Sigmoid colon (tissue), 7 donors: ENCODE data around the gene UBXN10. TPM values are rescaled to one million over a fixed set of nuclear protein-coding genes. Genes with fewer than 3 reads are reported as not detected.
A peak's percentile ranks its signal among the peaks of the same experiment; 100 is the strongest.

Source experiments
- DNase-seq: peaks from one replicate; pipeline ENCODE4 v3.0.0-alpha.2; 2019
- H3K27ac ChIP-seq, 4 donors: fragments of 200-600 bp; sonication (generic); one replicate each; pipeline ENCODE4 v1.5.1; 2016 to 2019; ENCODE audit warnings: mild to moderate bottlenecking in 1 of 4
- H3K27me3 ChIP-seq, 3 donors: fragments of 200-600 bp; sonication (generic); one replicate each; pipeline ENCODE4 v1.5.1; 2019; ENCODE audit warnings: mild to moderate bottlenecking in 1 of 3
- H3K36me3 ChIP-seq, 4 donors: fragments of 200-600 bp; sonication (generic); one replicate each; pipeline ENCODE4 v1.5.1; 2016 to 2019
- H3K4me1 ChIP-seq, 4 donors: fragments of 200-600 bp; sonication (generic); one replicate each; pipeline ENCODE4 v1.5.1; 2017 to 2019
- H3K4me3 ChIP-seq, 4 donors: fragments of 200-600 bp; sonication (generic); one replicate each; pipeline ENCODE4 v1.5.1; 2017 to 2019; ENCODE audit warnings: mild to moderate bottlenecking in 2 of 4, moderate library complexity in 1 of 4
- H3K9me3 ChIP-seq, 4 donors: fragments of 200-600 bp in 3 of 4; sonication (generic) in 3 of 4; one replicate each; pipeline versions ENCODE4 v1.5.1 to v1.6.1; 2013 to 2019
- EP300 ChIP-seq, 4 donors: sonication (generic); formaldehyde crosslinking; IDR thresholded peaks; one replicate each; pipeline ENCODE4 v1.6.1; 2017; ENCODE audit warnings: antibody characterized with exemption in 4 of 4
- POLR2A ChIP-seq, 2 donors: fragments of 450-650 bp; IDR thresholded peaks; one replicate each; pipeline ENCODE4 v1.6.1; 2016; ENCODE audit warnings: antibody characterized with exemption in 2 of 2, mild to moderate bottlenecking in 2 of 2, moderate library complexity in 2 of 2
- POLR2AphosphoS5 ChIP-seq, 4 donors: sonication (generic); formaldehyde crosslinking; IDR thresholded peaks; one replicate each; pipeline ENCODE4 v1.6.1; 2017; ENCODE audit warnings: antibody characterized with exemption in 4 of 4
- WGBS, 2 donors: extraction: QIAGEN DNeasy Blood & Tissue Kit; methylation state at CpG; one replicate each; pipeline ENCODE4 v1.1.7; 2013; 5-methylcytosine and 5-hydroxymethylcytosine counted together
- intact Hi-C: fragments of 100-400 bp; cut with DNase I; formaldehyde crosslinking; loops from one replicate; pipeline ENCODE4 v1.15.1; 2023
- polyA plus RNA-seq, 3 donors: library from polyadenylated mRNA; stranded (reverse); fragments of 200-250 nt; gene quantifications; one replicate each; pipeline ENCODE4 v1.2.3, GENCODE V29; 2013
- total RNA-seq, 4 donors: library from RNA; depleted of rRNA; stranded (reverse); fragments of >200 nt; gene quantifications; one replicate each; pipeline ENCODE4 v1.1.0, GENCODE V29; 2016
- TF ChIP-seq, protein P1 (sequence below), 4 experiments: fragments of 450-650 bp in 3 of 4; fragments of 200-600 bp in 1 of 4; IDR thresholded peaks; one replicate each; pipeline ENCODE4 v1.5.1; 2016 to 2019; ENCODE audit warnings: antibody characterized with exemption in 4 of 4, mild to moderate bottlenecking in 3 of 4, moderate library complexity in 2 of 4
- donor health status: healthy with polysubstance abuse.
- donor health status: Bipolar disorder and iron deficiency.
- donor health status: healthy.

Gene UBXN10
- total and polyA plus RNA-seq, 7 donors, result 2.9 to 25.0 (median 14.6) TPM

DNA sequence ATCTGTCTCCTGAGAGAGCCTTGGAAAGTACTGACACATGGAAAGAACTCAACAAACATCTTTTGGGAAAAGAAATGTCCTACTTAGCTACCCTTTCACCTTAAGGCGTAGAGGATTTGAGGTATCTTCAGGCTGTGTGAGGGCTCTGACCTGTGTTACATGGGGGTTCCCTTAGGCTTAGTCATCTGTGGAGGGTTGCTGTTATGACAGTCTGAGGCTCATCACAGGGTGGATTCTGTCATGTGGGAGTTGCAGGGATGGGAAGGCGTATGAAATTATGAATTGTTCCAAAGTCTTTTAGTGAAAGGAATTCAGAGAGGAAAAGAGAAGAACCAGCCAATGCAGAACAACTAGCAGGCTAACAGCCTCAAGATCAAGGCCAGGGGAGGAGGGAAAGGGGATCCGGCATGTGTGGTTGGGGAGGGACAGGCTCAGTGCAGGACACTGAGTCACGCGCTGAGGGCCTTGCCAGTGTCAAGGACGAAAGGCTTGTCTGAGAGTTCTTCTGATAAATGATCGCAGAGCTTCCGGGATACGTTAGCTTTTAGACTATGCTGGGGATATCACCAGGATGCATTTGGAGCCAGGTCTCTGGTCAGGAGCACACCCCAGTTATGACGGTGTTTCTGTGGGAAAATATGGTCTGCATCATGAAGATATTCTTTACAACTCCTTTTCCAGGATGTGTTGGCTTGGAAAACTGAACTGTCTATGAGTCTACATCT lies 25.0 kb downstream of the UBXN10 start:
- 80 to 86% methylated on average over 10 of the region's 10 CpGs for WGBS, 2 donors
- no peaks in the 10 kb centered on the region for H3K9me3 ChIP-seq
- intact Hi-C loops, result loop anchor here (5.0 to 10.0 kb wide), 5 partner anchors 109 to 294 kb away; no protein-coding TSS in a partner anchor
- peaks cover 0 to 7% (median 0%) of the 10 kb centered on the region in 3 donors for H3K27me3 ChIP-seq
- no peak for DNase-seq
- H3K4me1 ChIP-seq, result peaks cover 0 to 10% (median 8%) of the 10 kb centered on the region in 4 donors
- peak overlapping the region in 1 of 4 donors; percentile 32 for H3K27ac ChIP-seq
- TF ChIP-seq, protein P1, sequence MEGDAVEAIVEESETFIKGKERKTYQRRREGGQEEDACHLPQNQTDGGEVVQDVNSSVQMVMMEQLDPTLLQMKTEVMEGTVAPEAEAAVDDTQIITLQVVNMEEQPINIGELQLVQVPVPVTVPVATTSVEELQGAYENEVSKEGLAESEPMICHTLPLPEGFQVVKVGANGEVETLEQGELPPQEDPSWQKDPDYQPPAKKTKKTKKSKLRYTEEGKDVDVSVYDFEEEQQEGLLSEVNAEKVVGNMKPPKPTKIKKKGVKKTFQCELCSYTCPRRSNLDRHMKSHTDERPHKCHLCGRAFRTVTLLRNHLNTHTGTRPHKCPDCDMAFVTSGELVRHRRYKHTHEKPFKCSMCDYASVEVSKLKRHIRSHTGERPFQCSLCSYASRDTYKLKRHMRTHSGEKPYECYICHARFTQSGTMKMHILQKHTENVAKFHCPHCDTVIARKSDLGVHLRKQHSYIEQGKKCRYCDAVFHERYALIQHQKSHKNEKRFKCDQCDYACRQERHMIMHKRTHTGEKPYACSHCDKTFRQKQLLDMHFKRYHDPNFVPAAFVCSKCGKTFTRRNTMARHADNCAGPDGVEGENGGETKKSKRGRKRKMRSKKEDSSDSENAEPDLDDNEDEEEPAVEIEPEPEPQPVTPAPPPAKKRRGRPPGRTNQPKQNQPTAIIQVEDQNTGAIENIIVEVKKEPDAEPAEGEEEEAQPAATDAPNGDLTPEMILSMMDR (IDR thresholded peaks at IDR 0.05), result no peak
- TF ChIP-seq POLR2AphosphoS5 (IDR thresholded peaks at IDR 0.05), result no peak
- TF ChIP-seq EP300 (IDR thresholded peaks at IDR 0.05), result no peak
- no peak for TF ChIP-seq POLR2A (IDR thresholded peaks at IDR 0.05)
- H3K36me3 ChIP-seq, result no peaks in the 10 kb centered on the region
- H3K4me3 ChIP-seq, result no peak overlapping the region

DNA sequence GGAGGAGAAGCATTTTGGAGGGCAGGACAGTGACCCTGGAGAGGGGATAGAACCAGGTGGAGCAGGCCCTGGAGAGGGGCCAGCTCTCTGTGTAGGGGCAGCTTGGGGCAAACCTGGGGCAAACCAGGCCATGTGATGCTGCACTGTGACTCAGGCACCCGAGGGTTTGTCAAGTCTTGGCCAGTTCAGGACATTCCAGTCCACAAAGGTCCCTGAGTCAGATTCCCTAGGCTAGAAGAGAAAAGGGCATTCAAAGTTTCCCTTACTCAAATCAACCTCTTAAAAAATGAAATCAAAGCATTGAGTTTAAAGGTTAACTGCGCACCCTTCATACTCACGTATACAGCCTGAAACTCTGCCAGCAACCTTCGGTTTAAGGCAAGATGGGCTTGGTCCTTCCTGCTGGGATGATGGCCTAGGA lies 25.6 kb downstream of the UBXN10 start:
- Histone ChIP-seq H3K27ac (no peak overlapping the region), H3K9me3 (no peaks in the 10 kb centered on the region), H3K36me3 (no peaks in the 10 kb centered on the region), H3K4me3 (no peak overlapping the region), H3K4me1 (peaks cover 0 to 10% (median 8%) of the 10 kb centered on the region in 4 donors), H3K27me3 (peaks cover 0 to 7% (median 0%) of the 10 kb centered on the region in 3 donors)
- intact Hi-C loops, result loop anchor here (5.0 to 10.0 kb wide), 5 partner anchors 109 to 294 kb away; no protein-coding TSS in a partner anchor
- 11 to 50% methylated on average over 4 of the region's 4 CpGs for WGBS, 2 donors
- TF ChIP-seq POLR2AphosphoS5 (IDR thresholded peaks at IDR 0.05) (no peak), EP300 (IDR thresholded peaks at IDR 0.05) (no peak), POLR2A (IDR thresholded peaks at IDR 0.05) (no peak)
- TF ChIP-seq, protein P1 (IDR thresholded peaks at IDR 0.05), result no peak
- DNase-seq, result no peak

DNA sequence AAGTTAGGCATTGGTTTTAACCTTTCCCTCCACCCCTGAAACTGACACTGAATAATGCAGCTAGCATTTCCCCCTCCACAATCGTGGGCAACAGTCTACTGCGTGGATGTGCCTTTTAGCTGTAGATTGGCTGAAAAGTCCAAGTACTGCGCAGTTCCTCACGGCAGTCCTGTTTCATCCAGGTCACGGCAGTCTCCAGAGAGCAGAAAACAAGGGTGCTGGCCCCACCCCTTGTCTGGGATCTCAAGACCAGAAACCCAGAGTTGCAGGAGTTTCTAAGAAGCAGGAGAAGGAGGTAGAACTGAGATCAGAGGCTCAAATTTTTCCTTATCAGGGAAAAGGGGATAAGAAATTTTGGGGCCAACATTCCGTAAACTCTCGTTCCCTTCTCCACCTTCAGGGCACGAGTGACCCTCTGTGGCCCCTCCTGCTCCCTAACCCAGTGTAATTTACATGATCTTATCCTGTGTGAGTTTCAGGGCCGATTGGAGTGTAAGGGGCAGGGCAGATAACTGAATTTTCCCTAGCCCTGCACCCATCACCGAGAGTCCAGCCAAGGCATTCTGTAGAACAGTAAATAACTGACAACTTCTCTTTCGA lies 26.3 kb downstream of the UBXN10 start:
- intact Hi-C loops, result loop anchor here (5.0 to 10.0 kb wide), 5 partner anchors 110 to 295 kb away; no protein-coding TSS in a partner anchor
- Histone ChIP-seq H3K36me3 (no peaks in the 10 kb centered on the region), H3K27ac (no peak overlapping the region), H3K4me1 (peaks cover 0 to 10% (median 8%) of the 10 kb centered on the region in 4 donors), H3K9me3 (no peaks in the 10 kb centered on the region), H3K4me3 (no peak overlapping the region), H3K27me3 (peaks cover 0 to 7% (median 0%) of the 10 kb centered on the region in 3 donors)
- no peak for TF ChIP-seq POLR2A (IDR thresholded peaks at IDR 0.05)
- 35 to 60% methylated on average over 11 of the region's 11 CpGs for WGBS, 2 donors
- DNase-seq, result no peak

DNA sequence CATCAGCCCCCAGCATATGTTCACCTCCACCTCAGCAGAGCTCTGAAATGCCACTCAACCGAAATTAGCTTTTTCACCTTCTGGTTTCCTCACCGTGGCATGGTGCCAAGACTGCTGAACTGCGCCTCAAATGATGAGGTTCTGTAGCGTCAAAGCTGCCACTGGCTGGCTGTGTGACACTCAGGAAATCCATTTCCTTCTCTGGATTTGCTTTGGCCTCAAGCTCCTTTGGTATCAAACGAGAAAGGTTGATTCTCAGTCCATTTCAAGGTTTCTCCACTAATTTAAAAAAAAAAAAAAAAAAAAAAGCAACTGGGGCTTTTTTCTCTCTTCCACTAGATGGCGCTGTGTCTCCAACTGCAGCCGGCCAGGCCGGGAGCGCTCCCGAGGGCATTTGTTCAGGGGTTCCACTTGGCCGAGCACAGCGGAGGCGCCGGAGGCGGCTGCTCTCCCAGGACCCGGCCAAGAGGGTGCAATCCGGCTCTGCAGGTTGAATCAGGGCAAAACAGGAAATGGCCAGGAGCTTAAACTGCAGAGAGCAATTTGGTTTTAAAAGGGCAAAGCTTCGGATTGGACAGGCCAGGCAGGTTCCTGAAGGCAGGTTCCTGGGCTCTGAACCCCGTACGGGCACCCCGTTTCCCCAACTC lies 26.9 kb downstream of the UBXN10 start:
- TF ChIP-seq, protein P1 (IDR thresholded peaks at IDR 0.05), result peak; percentile 46 to 58 (median 56)
- peak in 1 of 4 donors; percentile 6 for TF ChIP-seq POLR2AphosphoS5 (IDR thresholded peaks at IDR 0.05)
- no peak for TF ChIP-seq POLR2A (IDR thresholded peaks at IDR 0.05)
- 2 to 4% methylated on average over 21 of the region's 21 CpGs for WGBS, 2 donors
- H3K4me1 ChIP-seq, result peaks cover 0 to 10% (median 8%) of the 10 kb centered on the region in 4 donors
- DNase-seq, result peak; percentile 78
- H3K4me3 ChIP-seq, result no peak overlapping the region
- no peaks in the 10 kb centered on the region for H3K9me3 ChIP-seq
- H3K36me3 ChIP-seq, result no peaks in the 10 kb centered on the region
- intact Hi-C loops, result loop anchor here (1.0 to 10.0 kb wide), 6 partner anchors 111 to 296 kb away; no protein-coding TSS in a partner anchor
- H3K27me3 ChIP-seq, result peaks cover 0 to 7% (median 0%) of the 10 kb centered on the region in 3 donors
- H3K27ac ChIP-seq, result no peak overlapping the region
